ENCODE data around the gene RAPGEF6. TPM values are rescaled to one million over a fixed set of nuclear protein-coding genes. Genes with fewer than 3 reads are reported as not detected.

Gene RAPGEF6
- total and polyA plus RNA-seq, 9 of the 15 experiments (the other 6 are each of a cell fraction or from before 2014, with no cell fraction given): 2.7 to 23.4 (median 12.7) TPM

DNA sequence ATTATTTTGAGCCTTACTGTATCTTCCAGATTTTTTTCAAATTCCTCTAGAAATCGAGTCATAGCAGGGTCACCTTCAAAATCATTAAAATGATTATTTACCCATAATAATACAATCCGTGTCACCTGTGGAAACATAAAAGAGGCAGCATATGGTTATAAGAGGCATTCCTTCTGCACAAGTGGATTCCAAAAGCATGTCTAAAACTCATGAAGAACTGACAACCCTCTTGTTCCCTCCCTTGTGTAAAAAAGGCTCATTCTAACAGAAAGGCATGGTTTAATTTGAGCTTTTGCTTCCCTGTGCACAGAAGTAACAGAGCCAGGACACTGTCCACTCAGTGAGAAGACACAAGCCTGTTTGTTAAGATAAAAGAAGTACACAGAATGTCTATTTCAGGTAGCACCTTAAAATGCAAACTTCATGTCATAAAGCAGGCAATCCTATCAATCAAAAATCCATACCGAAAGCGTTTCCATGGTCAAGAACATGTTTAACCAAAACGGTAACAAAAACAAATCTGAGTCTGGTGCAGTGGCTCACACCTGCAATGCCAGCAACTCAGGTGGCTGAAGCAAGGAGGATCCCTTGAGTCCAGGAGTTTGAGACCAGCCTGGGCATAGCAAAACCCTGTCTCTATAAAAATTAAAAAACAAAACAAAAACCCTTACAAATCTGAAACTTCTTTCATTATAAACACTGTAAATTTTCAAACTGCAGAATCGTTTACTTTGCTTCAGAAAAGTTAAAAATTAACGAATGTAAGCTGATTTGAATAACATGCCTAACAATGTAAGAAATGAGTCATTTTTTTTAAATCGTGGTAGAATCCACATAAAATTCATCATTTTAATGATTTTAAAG, 139.3 kb downstream of the RAPGEF6 start:
- H3K36me3 ChIP-seq (ENCODE audit: control insufficient read depth, insufficient read depth, low read length): peaks cover 79% of the 10 kb centered on the region
- in situ Hi-C loops (cut with MboI) (no loop called here), intact Hi-C loops (cut with micrococcal nuclease) (no loop called here)
- ChIA-PET POLR2A (interaction anchor here (0.9 to 1.5 kb wide), 3 partner anchors 10 to 26 kb away, joined by 3 to 6 read pairs (median 3); no protein-coding TSS in a partner anchor), CTCF (ENCODE audit: low intra/inter-chr PET ratio) (no interaction called here)
- TF ChIP-seq ZNF79 (CRISPR knock-in tag; IDR thresholded peaks at IDR 0.05; ENCODE audit: low read depth): no peak
- no peak for TF ChIP-seq FOSL1 (tag; conservative IDR thresholded peaks at IDR 0.05)
- TF ChIP-seq PHF8 (IDR thresholded peaks at IDR 0.05; ENCODE audit: borderline replicate concordance, low read length): no peak
- TF ChIP-seq, protein P1, sequence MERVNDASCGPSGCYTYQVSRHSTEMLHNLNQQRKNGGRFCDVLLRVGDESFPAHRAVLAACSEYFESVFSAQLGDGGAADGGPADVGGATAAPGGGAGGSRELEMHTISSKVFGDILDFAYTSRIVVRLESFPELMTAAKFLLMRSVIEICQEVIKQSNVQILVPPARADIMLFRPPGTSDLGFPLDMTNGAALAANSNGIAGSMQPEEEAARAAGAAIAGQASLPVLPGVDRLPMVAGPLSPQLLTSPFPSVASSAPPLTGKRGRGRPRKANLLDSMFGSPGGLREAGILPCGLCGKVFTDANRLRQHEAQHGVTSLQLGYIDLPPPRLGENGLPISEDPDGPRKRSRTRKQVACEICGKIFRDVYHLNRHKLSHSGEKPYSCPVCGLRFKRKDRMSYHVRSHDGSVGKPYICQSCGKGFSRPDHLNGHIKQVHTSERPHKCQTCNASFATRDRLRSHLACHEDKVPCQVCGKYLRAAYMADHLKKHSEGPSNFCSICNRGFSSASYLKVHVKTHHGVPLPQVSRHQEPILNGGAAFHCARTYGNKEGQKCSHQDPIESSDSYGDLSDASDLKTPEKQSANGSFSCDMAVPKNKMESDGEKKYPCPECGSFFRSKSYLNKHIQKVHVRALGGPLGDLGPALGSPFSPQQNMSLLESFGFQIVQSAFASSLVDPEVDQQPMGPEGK (CRISPR knock-in tag; IDR thresholded peaks at IDR 0.05; ENCODE audit: borderline replicate concordance): no peak
- no peak for TF ChIP-seq ZNF57 (CRISPR knock-in tag; IDR thresholded peaks at IDR 0.05)
- TF ChIP-seq, protein P2, sequence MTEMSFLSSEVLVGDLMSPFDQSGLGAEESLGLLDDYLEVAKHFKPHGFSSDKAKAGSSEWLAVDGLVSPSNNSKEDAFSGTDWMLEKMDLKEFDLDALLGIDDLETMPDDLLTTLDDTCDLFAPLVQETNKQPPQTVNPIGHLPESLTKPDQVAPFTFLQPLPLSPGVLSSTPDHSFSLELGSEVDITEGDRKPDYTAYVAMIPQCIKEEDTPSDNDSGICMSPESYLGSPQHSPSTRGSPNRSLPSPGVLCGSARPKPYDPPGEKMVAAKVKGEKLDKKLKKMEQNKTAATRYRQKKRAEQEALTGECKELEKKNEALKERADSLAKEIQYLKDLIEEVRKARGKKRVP (CRISPR knock-in tag; IDR thresholded peaks at IDR 0.05): no peak
- no peak for TF ChIP-seq NCOA4 (IDR thresholded peaks at IDR 0.05; ENCODE audit: partially characterized antibody)
- H3K27me3 ChIP-seq (ENCODE audit: control insufficient read depth in 2 of 2, insufficient read depth in 2 of 2, low read length in 2 of 2): no peaks in the 10 kb centered on the region
- no peak for ATAC-seq
- no peak overlapping the region for H3K4me2 ChIP-seq (ENCODE audit: insufficient read depth, low read length)
- no peak for FAIRE-seq
- no TSS peak for BruUV-seq (replicated peaks)
- H3K9me1 ChIP-seq (ENCODE audit: control insufficient read depth, insufficient read depth, low read length): no peaks in the 10 kb centered on the region
- no peak for DNase-seq (ENCODE audit: extremely low read depth in 1 of 4, low spot score in 3 of 4)
- no peaks in the 10 kb centered on the region for H3K79me2 ChIP-seq (ENCODE audit: control insufficient read depth, insufficient read depth, low read length)
- H3K4me1 ChIP-seq (replicated peaks in 1 of 2; ENCODE audit: control insufficient read depth in 2 of 2, insufficient read depth in 2 of 2, low read length in 2 of 2): no peaks in the 10 kb centered on the region
- H2AFZ ChIP-seq (ENCODE audit: low read depth, low read length): no peak overlapping the region
- no peaks in the 10 kb centered on the region for H4K20me1 ChIP-seq (replicated peaks; ENCODE audit: control insufficient read depth, insufficient read depth, low read length)
- no peaks in the 10 kb centered on the region for H3K9me3 ChIP-seq (replicated peaks; ENCODE audit: control insufficient read depth, insufficient read depth, low read depth, low read length)
- WGBS (ENCODE audit: insufficient coverage, low coverage, missing lambda C conversion rate): 87% methylated on average over 6 of the region's 8 CpGs
- H3K4me3 ChIP-seq: no peak overlapping the region
- no peak overlapping the region for H3K9ac ChIP-seq (ENCODE audit: insufficient read depth in 1 of 2, low read depth in 2 of 2, low read length in 2 of 2)
- H3K27ac ChIP-seq (ENCODE audit: extremely low read depth, low read depth, low read length): no peak overlapping the region

Measured in K562 (cell line).